G401 (cell line): ENCODE data around the gene KLF3. TPM values are rescaled to one million over a fixed set of nuclear protein-coding genes. Genes with fewer than 3 reads are reported as not detected.
A peak's percentile ranks its signal among the peaks of the same experiment; 100 is the strongest.

Experiments
- DNase-seq: peaks from one replicate; pipeline ENCODE4 v3.0.0-alpha.2; 2015; ENCODE audit warnings: low spot score
- in situ Hi-C: cut with HindIII; loops from 2 replicates; pipeline ENCODE4 v1.10.0; 2016; ENCODE audit warnings: low sequenced_read_pairs, mixed read lengths
- total RNA-seq: library from RNA; depleted of rRNA; stranded (reverse); fragments of >200 nt; shearing (Covaris generic); gene quantifications from 2 replicates; pipeline ENCODE4 v1.2.3, GENCODE V29; 2014

KLF3 gene
- total RNA-seq, 1 experiment from 2014 or later, result 5.1 TPM

GRCh38 chr4:38670939-38671591, 7.1 kb downstream of the KLF3 start:
- in situ Hi-C loops, result no loop called here
- no peak for DNase-seq

- in situ Hi-C loops, result no loop called here
- DNase-seq, result no peak
Measured at GRCh38 chr4:38671592-38671940, 7.6 kb downstream of the KLF3 start.

- no peak for DNase-seq
- in situ Hi-C loops, result no loop called here
Measured at GRCh38 chr4:38672074-38672396, 8.0 kb downstream of the KLF3 start.

- DNase-seq, result no peak
- in situ Hi-C loops, result no loop called here
Measured at GRCh38 chr4:38672397-38673129, 8.6 kb downstream of the KLF3 start.

GRCh38 chr4:38673130-38673978, 9.4 kb downstream of the KLF3 start:
- in situ Hi-C loops, result no loop called here
- peak; percentile 42 for DNase-seq

GRCh38 chr4:38674258-38675144, 10.5 kb downstream of the KLF3 start:
- in situ Hi-C loops, result no loop called here
- peak; percentile 53 for DNase-seq

GRCh38 chr4:38675146-38676121, 11.4 kb downstream of the KLF3 start:
- in situ Hi-C loops, result no loop called here
- DNase-seq, result peak; percentile 87

- DNase-seq, result no peak
- in situ Hi-C loops, result no loop called here
Measured at GRCh38 chr4:38676986-38677385, 13.0 kb downstream of the KLF3 start.

- in situ Hi-C loops, result no loop called here
- DNase-seq, result no peak
Measured at GRCh38 chr4:38677441-38677840, 13.4 kb downstream of the KLF3 start.

- DNase-seq, result no peak
- in situ Hi-C loops, result no loop called here
Measured at GRCh38 chr4:38678078-38678477, 14.1 kb downstream of the KLF3 start.

- DNase-seq, result no peak
- in situ Hi-C loops, result no loop called here
Measured at GRCh38 chr4:38679921-38680320, 15.9 kb downstream of the KLF3 start.

- in situ Hi-C loops, result no loop called here
- no peak for DNase-seq
Measured at GRCh38 chr4:38681281-38681991, 17.4 kb downstream of the KLF3 start.

GRCh38 chr4:38682336-38682735, 18.3 kb downstream of the KLF3 start:
- no peak for DNase-seq
- in situ Hi-C loops, result no loop called here

- DNase-seq, result no peak
- in situ Hi-C loops, result no loop called here
Measured at GRCh38 chr4:38683276-38683675, 19.3 kb downstream of the KLF3 start.

GRCh38 chr4:38684271-38684670, 20.3 kb downstream of the KLF3 start:
- DNase-seq, result no peak
- in situ Hi-C loops, result no loop called here

GRCh38 chr4:38684951-38685844, 21.2 kb downstream of the KLF3 start:
- in situ Hi-C loops, result no loop called here
- peak; percentile 62 for DNase-seq

- in situ Hi-C loops, result no loop called here
- no peak for DNase-seq
Measured at GRCh38 chr4:38686682-38687081, 22.7 kb downstream of the KLF3 start.
